ENCODE measurements around the gene IL22RA2.

The IL22RA2 gene

DNA sequence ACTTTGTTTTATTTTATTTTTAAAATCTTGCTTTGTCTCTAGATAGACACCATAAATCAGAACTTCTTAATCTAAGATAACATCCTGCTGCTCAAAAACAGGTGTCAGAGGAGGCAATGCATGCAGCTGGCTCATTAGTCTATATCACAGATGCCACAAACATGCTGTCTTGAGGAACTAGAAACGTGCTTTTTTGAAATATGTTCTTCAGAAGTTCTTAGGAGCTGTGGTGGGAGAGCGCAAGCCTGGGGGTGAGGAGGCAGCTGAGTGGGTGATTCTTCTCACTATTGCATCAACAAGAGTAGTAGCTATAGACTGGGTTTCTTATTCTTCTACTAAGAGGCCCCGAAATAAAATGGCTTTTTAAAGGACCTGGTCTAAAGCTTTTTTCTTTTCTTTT lies 23.4 kb downstream of the IL22RA2 start:
- no peaks in the 10 kb centered on the region for H3K36me3 Mint-ChIP-seq (ENCODE audit: low read depth)
- TF ChIP-seq, protein P1, sequence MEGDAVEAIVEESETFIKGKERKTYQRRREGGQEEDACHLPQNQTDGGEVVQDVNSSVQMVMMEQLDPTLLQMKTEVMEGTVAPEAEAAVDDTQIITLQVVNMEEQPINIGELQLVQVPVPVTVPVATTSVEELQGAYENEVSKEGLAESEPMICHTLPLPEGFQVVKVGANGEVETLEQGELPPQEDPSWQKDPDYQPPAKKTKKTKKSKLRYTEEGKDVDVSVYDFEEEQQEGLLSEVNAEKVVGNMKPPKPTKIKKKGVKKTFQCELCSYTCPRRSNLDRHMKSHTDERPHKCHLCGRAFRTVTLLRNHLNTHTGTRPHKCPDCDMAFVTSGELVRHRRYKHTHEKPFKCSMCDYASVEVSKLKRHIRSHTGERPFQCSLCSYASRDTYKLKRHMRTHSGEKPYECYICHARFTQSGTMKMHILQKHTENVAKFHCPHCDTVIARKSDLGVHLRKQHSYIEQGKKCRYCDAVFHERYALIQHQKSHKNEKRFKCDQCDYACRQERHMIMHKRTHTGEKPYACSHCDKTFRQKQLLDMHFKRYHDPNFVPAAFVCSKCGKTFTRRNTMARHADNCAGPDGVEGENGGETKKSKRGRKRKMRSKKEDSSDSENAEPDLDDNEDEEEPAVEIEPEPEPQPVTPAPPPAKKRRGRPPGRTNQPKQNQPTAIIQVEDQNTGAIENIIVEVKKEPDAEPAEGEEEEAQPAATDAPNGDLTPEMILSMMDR (IDR thresholded peaks at IDR 0.05), result no peak
- peaks cover 6% of the 10 kb centered on the region for H3K27me3 Mint-ChIP-seq (ENCODE audit: low read depth, poor library complexity)
- no peak for DNase-seq
- H3K27ac Mint-ChIP-seq, result no peak overlapping the region
- H3K9me3 Mint-ChIP-seq, result peaks cover 21% of the 10 kb centered on the region
- no peaks in the 10 kb centered on the region for H3K4me1 Mint-ChIP-seq
- no peak overlapping the region for H3K4me3 Mint-ChIP-seq

DNA sequence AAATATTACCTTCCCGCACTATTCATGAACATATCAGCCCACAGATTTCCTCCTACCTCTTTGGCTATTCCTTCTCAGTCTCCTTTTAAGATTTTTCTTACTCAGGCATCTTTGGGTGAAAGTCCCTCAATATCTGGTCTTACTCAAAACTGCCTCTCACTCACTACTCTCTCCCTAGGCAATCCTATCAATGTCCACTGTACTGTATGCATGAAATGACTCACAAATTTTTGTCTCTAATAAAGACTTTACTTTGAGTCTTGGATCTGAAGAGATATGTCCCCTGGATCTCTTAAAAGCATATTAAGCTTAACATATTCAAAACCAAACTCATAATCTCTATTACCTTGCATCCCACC lies 24.4 kb downstream of the IL22RA2 start:
- TF ChIP-seq, protein P1 (IDR thresholded peaks at IDR 0.05), result no peak
- H3K27ac Mint-ChIP-seq, result no peak overlapping the region
- peaks cover 6% of the 10 kb centered on the region for H3K27me3 Mint-ChIP-seq (ENCODE audit: low read depth, poor library complexity)
- no peak for DNase-seq
- no peak overlapping the region for H3K4me3 Mint-ChIP-seq
- no peaks in the 10 kb centered on the region for H3K4me1 Mint-ChIP-seq
- H3K36me3 Mint-ChIP-seq (ENCODE audit: low read depth), result no peaks in the 10 kb centered on the region
- H3K9me3 Mint-ChIP-seq, result peaks cover 21% of the 10 kb centered on the region

DNA sequence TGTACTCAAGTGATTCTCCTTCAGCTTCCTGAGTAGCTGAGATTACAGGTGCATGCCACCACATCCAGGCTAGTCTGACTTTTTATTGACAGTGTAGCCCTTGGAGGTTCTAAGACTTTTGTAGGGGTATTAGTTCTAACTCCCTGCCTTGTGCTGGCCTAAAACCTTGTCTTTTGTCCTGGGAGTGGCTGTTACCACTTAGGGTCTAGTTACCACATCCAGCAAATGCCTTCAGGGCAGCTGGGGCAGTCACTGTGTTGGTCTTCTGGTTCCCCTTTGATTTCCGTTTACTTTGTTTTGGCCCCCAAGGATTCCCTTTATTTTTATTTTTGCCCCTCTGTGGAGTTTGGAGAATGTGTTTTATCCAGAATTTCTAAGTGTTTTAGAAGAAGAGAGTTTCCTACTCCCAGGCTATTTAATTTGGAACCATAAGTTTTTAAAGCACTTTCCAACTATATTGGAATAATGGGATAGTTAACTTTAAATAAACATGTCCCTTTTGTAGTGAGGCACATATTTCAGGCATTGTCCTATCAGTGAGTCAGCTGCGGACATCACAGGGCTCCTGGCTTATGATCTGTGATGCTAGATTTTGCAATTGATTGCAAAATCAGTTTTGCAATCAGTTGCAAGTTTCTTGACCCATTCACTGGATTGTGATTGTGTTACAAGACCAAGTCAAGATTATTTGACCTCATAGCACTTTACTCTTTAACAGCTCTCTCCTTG lies 25.0 kb downstream of the IL22RA2 start:
- Mint-ChIP-seq H3K27me3 (ENCODE audit: low read depth, poor library complexity) (peaks cover 6% of the 10 kb centered on the region), H3K36me3 (ENCODE audit: low read depth) (no peaks in the 10 kb centered on the region), H3K4me1 (no peaks in the 10 kb centered on the region), H3K4me3 (no peak overlapping the region), H3K9me3 (peaks cover 21% of the 10 kb centered on the region), H3K27ac (no peak overlapping the region)
- DNase-seq, result no peak
- TF ChIP-seq, protein P1 (IDR thresholded peaks at IDR 0.05), result no peak

DNA sequence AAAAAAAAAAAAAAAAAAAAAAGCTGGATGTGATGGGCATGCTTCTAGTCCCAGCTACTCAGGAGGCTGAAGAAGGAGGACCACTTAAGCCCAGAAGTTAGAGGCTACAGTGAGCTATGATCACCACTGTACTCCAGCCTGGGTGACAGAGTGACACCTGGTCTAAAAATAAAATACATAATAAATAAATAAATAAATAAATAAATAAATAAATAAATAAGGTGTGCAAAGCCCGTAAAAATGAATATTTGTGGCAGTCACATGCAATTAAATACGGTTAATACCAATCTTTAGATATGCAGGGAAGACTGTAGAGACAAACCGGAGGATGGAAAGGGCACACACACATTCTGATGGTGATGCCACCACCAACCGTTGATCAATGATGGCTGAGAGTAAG lies 26.2 kb downstream of the IL22RA2 start:
- no peak overlapping the region for H3K27ac Mint-ChIP-seq
- no peak overlapping the region for H3K4me3 Mint-ChIP-seq
- TF ChIP-seq, protein P1 (IDR thresholded peaks at IDR 0.05), result no peak

DNA sequence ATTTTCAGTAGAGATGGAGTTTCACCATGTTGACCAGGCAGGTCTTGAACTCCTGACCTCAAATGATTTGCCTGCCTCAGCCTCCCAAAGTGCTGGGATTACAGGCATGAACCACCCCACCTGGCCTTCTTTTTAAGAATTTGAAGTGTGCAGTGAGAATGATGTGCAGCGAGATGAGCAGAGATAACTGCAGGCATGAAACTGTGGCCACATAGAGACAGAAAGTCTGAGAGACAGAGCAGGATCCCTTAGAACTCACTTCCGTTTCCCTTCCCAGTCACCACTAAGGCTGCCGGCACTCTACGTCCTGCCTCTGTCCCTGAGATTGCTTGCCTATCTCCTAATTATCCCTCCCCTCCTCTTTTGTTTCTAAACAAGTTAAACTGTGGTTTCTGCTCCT lies 27.2 kb downstream of the IL22RA2 start:
- DNase-seq, result no peak
- H3K4me3 Mint-ChIP-seq, result no peak overlapping the region
- H3K4me1 Mint-ChIP-seq, result no peaks in the 10 kb centered on the region
- H3K27ac Mint-ChIP-seq, result no peak overlapping the region
- TF ChIP-seq, protein P1 (IDR thresholded peaks at IDR 0.05), result no peak
- peaks cover 4% of the 10 kb centered on the region for H3K9me3 Mint-ChIP-seq
- H3K27me3 Mint-ChIP-seq (ENCODE audit: low read depth, poor library complexity), result peaks cover 12% of the 10 kb centered on the region
- no peaks in the 10 kb centered on the region for H3K36me3 Mint-ChIP-seq (ENCODE audit: low read depth)

More for the DNA sequence above, 26.2 kb downstream of the IL22RA2 start:
- DNase-seq, result no peak
- Mint-ChIP-seq H3K4me1 (no peaks in the 10 kb centered on the region), H3K27me3 (ENCODE audit: low read depth, poor library complexity) (peaks cover 11% of the 10 kb centered on the region), H3K36me3 (ENCODE audit: low read depth) (no peaks in the 10 kb centered on the region), H3K9me3 (peaks cover 13% of the 10 kb centered on the region)

DNA sequence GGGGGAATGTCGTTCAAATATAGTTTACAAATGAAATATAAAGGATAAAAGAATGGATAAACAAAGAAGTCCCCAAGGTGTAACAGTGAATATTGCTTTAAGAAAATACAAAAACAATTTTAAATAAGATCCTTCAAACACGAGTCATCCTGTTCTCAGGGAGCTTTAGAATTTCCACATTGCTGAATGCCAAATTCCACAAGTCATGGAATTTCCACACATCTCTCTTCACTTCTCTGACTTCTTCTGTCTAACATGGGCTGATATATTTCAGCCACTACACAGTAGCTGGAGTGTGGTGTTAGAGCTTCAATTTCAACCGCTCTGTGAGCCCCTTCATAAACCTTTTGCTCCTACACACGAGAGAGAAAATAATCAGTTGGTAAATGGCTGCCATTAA lies 28.0 kb downstream of the IL22RA2 start:
- TF ChIP-seq, protein P1 (IDR thresholded peaks at IDR 0.05), result no peak
- Mint-ChIP-seq H3K4me3 (no peak overlapping the region), H3K4me1 (no peaks in the 10 kb centered on the region), H3K27me3 (ENCODE audit: low read depth, poor library complexity) (peaks cover 13% of the 10 kb centered on the region), H3K9me3 (no peaks in the 10 kb centered on the region), H3K36me3 (ENCODE audit: low read depth) (no peaks in the 10 kb centered on the region), H3K27ac (no peak overlapping the region)
- no peak for DNase-seq

Data from nephron progenitor cell (in vitro differentiated cells).